ENCODE data around the gene BMP10. TPM values are rescaled to one million over a fixed set of nuclear protein-coding genes. Genes with fewer than 3 reads are reported as not detected.

The BMP10 gene
- total and polyA plus RNA-seq, 2 of the 13 experiments (the other 11 are each of a cell fraction or from before 2014, with no cell fraction given) = not detected

GRCh38 chr2:68862889-68863288, 8.3 kb downstream of the BMP10 start:
- H3K36me3 ChIP-seq (replicated peaks in 1 of 2; ENCODE audit: control insufficient read depth in 1 of 2, insufficient read depth in 2 of 2, low read length in 2 of 2) = no peaks in the 10 kb centered on the region
- DNase-seq (ENCODE audit: low spot score) (no peak), ATAC-seq (no peak), FAIRE-seq (no peak)
- H3K9ac ChIP-seq (ENCODE audit: insufficient read depth, low read depth, low read length) = no peak overlapping the region
- H3K27ac ChIP-seq (ENCODE audit: extremely low read length, insufficient read depth, low read length) = no peak overlapping the region
- ChIA-PET CTCF (ENCODE audit: low intra/inter-chr PET ratio, low total read pairs) (no interaction called here), POLR2A (no interaction called here)
- H3K4me2 ChIP-seq (ENCODE audit: low read depth, low read length) = no peak overlapping the region
- H3K27me3 ChIP-seq (ENCODE audit: control insufficient read depth in 1 of 2, insufficient read depth in 2 of 2, low read length in 2 of 2) = peaks cover 0 to 17% of the 10 kb centered on the region in 2 experiments; a peak in 3 of 5 replicates
- H3K4me3 ChIP-seq (replicated peaks in 1 of 3; ENCODE audit: insufficient read depth in 1 of 3, low read depth in 2 of 3, low read length in 3 of 3) = no peak overlapping the region
- no TSS peak for BruUV-seq (replicated peaks)
- no peak for TF ChIP-seq ZSCAN5A (CRISPR knock-in tag; IDR thresholded peaks at IDR 0.05; ENCODE audit: borderline replicate concordance)
- no peak for TF ChIP-seq PAF1 (CRISPR knock-in tag; IDR thresholded peaks at IDR 0.05)
- no peak for TF ChIP-seq ZSCAN9 (CRISPR knock-in tag; IDR thresholded peaks at IDR 0.05; ENCODE audit: borderline replicate concordance)
- no peak for TF ChIP-seq TOE1 (CRISPR knock-in tag; IDR thresholded peaks at IDR 0.05)
- TF ChIP-seq ELF4 (CRISPR knock-in tag; IDR thresholded peaks at IDR 0.05; ENCODE audit: borderline replicate concordance) = no peak
- TF ChIP-seq EHMT2 (IDR thresholded peaks at IDR 0.05; ENCODE audit: borderline replicate concordance, low read depth, low read length) = no peak
- no peak for TF ChIP-seq ZNF589 (CRISPR knock-in tag; conservative IDR thresholded peaks at IDR 0.05)
- 4% methylated on average over 7 of the region's 7 CpGs for WGBS (ENCODE audit: low lambda C conversion rate)
- no peaks in the 10 kb centered on the region for H3K9me3 ChIP-seq (ENCODE audit: low read length)
- in situ Hi-C loops (cut with HindIII; ENCODE audit: extremely low pct_ligation_motif_present, low pct_unique_long_range_greater_than_20kb) = no loop called here
- H4K20me1 ChIP-seq (ENCODE audit: insufficient read depth, low read length) = no peaks in the 10 kb centered on the region
- H3K79me2 ChIP-seq (ENCODE audit: insufficient read depth, low read length) = no peaks in the 10 kb centered on the region
- no peaks in the 10 kb centered on the region for H3K4me1 ChIP-seq (ENCODE audit: insufficient read depth, low read length)
- H2AFZ ChIP-seq (ENCODE audit: low read length) = no peak overlapping the region
- intact Hi-C loops (cut with micrococcal nuclease; ENCODE audit: unreplicated experiment) = no loop called here

- no peak overlapping the region for H3K27ac ChIP-seq (ENCODE audit: extremely low read length, insufficient read depth, low read length)
- FAIRE-seq (peak; percentile 18), ATAC-seq (no peak), DNase-seq (ENCODE audit: low spot score) (no peak)
- in situ Hi-C loops (cut with HindIII; ENCODE audit: extremely low pct_ligation_motif_present, low pct_unique_long_range_greater_than_20kb) = no loop called here
- ChIA-PET POLR2A (no interaction called here), CTCF (ENCODE audit: low intra/inter-chr PET ratio, low total read pairs) (no interaction called here)
- intact Hi-C loops (cut with micrococcal nuclease; ENCODE audit: unreplicated experiment) = no loop called here
- H3K4me3 ChIP-seq (replicated peaks in 1 of 3; ENCODE audit: insufficient read depth in 1 of 3, low read depth in 2 of 3, low read length in 3 of 3) = no peak overlapping the region
- H3K27me3 ChIP-seq (ENCODE audit: control insufficient read depth in 1 of 2, insufficient read depth in 2 of 2, low read length in 2 of 2) = peaks cover 0 to 27% of the 10 kb centered on the region in 2 experiments; a peak in 3 of 5 replicates
- H3K79me2 ChIP-seq (ENCODE audit: insufficient read depth, low read length) = no peaks in the 10 kb centered on the region
- H3K9me3 ChIP-seq (ENCODE audit: low read length) = no peaks in the 10 kb centered on the region
- no peaks in the 10 kb centered on the region for H4K20me1 ChIP-seq (ENCODE audit: insufficient read depth, low read length)
- no peak overlapping the region for H2AFZ ChIP-seq (ENCODE audit: low read length)
- BruUV-seq (replicated peaks) = no TSS peak
- H3K36me3 ChIP-seq (replicated peaks in 1 of 2; ENCODE audit: control insufficient read depth in 1 of 2, insufficient read depth in 2 of 2, low read length in 2 of 2) = no peaks in the 10 kb centered on the region
- no peaks in the 10 kb centered on the region for H3K4me1 ChIP-seq (ENCODE audit: insufficient read depth, low read length)
- no peak overlapping the region for H3K4me2 ChIP-seq (ENCODE audit: low read depth, low read length)
- no peak overlapping the region for H3K9ac ChIP-seq (ENCODE audit: insufficient read depth, low read depth, low read length)
- no peak for TF ChIP-seq ZNF800 (CRISPR knock-in tag; IDR thresholded peaks at IDR 0.05)
- no peak for TF ChIP-seq ZNF414 (CRISPR knock-in tag; IDR thresholded peaks at IDR 0.05)
- TF ChIP-seq ZNF451 (CRISPR knock-in tag; IDR thresholded peaks at IDR 0.05) = no peak
- no peak for TF ChIP-seq ZBTB26 (CRISPR knock-in tag; IDR thresholded peaks at IDR 0.05; ENCODE audit: borderline replicate concordance)
- TF ChIP-seq ZNF460 (CRISPR knock-in tag; IDR thresholded peaks at IDR 0.05; ENCODE audit: borderline replicate concordance) = no peak
- TF ChIP-seq DBP (CRISPR knock-in tag; IDR thresholded peaks at IDR 0.05; ENCODE audit: not compliant biosample characterization) = no peak
Observed at GRCh38 chr2:68861330-68861729, 9.9 kb downstream of the BMP10 start.

Data from HepG2 (cell line).